Upper lobe of left lung (tissue), 6 donors: ENCODE data around the gene CRLF3. TPM values are rescaled to one million over a fixed set of nuclear protein-coding genes. Genes with fewer than 3 reads are reported as not detected.

Source experiments
- ATAC-seq, 2 donors: fragments of 200-7000 bp; cut with Tn5 transposase; one replicate each; pipeline ENCODE4 v1.9.1; 2022; ENCODE audit warnings: mild to moderate bottlenecking in 2 of 2, moderate library complexity in 2 of 2; ENCODE audit not compliant: low FRiP score in 2 of 2
- DNase-seq, 2 donors: peaks; one replicate each; pipeline ENCODE4 v3.0.0-alpha.2; 2019 to 2020
- H3K27ac ChIP-seq, 4 donors: fragments of 200-600 bp; sonication (generic); one replicate each; pipeline ENCODE4 v1.5.1; 2016 to 2019
- H3K27me3 ChIP-seq, 4 donors: fragments of 200-600 bp; sonication (generic); one replicate each; pipeline ENCODE4 v1.5.1; 2017 to 2019
- H3K36me3 ChIP-seq, 4 donors: fragments of 200-600 bp; sonication (generic); one replicate each; pipeline ENCODE4 v1.5.1; 2016 to 2019
- H3K4me1 ChIP-seq, 4 donors: fragments of 200-600 bp; sonication (generic); one replicate each; pipeline ENCODE4 v1.5.1; 2018 to 2019
- H3K4me3 ChIP-seq, 4 donors: fragments of 200-600 bp; sonication (generic); one replicate each; pipeline ENCODE4 v1.5.1; 2017 to 2019; ENCODE audit warnings: mild to moderate bottlenecking in 2 of 4, moderate library complexity in 1 of 4
- H3K9me3 ChIP-seq, 4 donors: fragments of 200-600 bp; sonication (generic); one replicate each; pipeline ENCODE4 v1.5.1; 2018 to 2019
- EP300 ChIP-seq, 4 donors: sonication (generic); formaldehyde crosslinking; IDR thresholded peaks; one replicate each; pipeline ENCODE4 v1.5.1; 2017; ENCODE audit warnings: antibody characterized with exemption in 4 of 4, control low read depth in 2 of 4
- POLR2A ChIP-seq, 4 donors: fragments of 450-650 bp; IDR thresholded peaks; one replicate each; pipeline ENCODE4 v1.5.1; 2016 to 2017; ENCODE audit warnings: antibody characterized with exemption in 4 of 4, mild to moderate bottlenecking in 2 of 4
- POLR2AphosphoS5 ChIP-seq, 2 donors: sonication (generic); formaldehyde crosslinking; IDR thresholded peaks; one replicate each; pipeline ENCODE4 v1.5.1; 2017; ENCODE audit warnings: antibody characterized with exemption in 2 of 2
- WGBS, 2 donors: methylation state at CpG; one replicate each; pipeline ENCODE4 v1.1.5; 2017 to 2018; 5-methylcytosine and 5-hydroxymethylcytosine counted together
- total RNA-seq, 6 donors: library from RNA; depleted of rRNA in 4 of 6; stranded (reverse); fragments of >200 nt in 4 of 6; gene quantifications; one replicate each; pipeline versions ENCODE4 v1.1.0 to v1.2.1, GENCODE V29; 2016 to 2021
- TF ChIP-seq, protein P1 (sequence below), 6 experiments: fragments of 450-650 bp in 4 of 6; fragments of 200-600 bp in 2 of 6; sonication (generic) in 2 of 6; IDR thresholded peaks; one replicate each; pipeline ENCODE4 v1.5.1; 2016 to 2019; ENCODE audit warnings: antibody characterized with exemption in 6 of 6
- donor health status: DM: no; HTN: no; CAD: no; lungs with moderate emphysema.
- donor health status: DM: no; HTN: yes; CAD: no; lungs with severe emphysema.

Gene CRLF3
- total RNA-seq, 6 donors from 2014 or later, result 8.1 to 26.4 (median 17.8) TPM

DNA sequence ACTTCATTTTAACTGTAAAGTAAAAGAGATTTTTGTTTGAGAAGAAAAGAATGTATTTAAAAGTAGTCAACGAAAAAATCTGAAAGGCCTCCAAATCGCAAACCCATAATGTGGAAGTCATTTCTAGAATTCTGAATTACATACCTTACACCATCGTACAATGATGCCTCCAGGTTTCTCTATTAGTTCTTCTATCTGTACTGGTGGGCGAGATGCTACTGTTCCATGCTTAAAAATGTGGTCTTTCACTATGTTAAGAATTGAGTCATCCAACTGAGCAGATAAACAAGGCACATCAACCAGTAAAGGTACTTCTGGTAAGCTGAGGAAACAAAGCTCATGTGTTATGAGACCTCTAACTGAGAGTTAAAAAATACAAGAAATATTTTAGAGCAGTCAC, 28.5 kb downstream of the CRLF3 start:
- peaks cover 11 to 92% (median 64%) of the 10 kb centered on the region in 4 donors for H3K36me3 ChIP-seq
- TF ChIP-seq POLR2A (IDR thresholded peaks at IDR 0.05) (no peak), EP300 (IDR thresholded peaks at IDR 0.05) (no peak)
- TF ChIP-seq, protein P1, sequence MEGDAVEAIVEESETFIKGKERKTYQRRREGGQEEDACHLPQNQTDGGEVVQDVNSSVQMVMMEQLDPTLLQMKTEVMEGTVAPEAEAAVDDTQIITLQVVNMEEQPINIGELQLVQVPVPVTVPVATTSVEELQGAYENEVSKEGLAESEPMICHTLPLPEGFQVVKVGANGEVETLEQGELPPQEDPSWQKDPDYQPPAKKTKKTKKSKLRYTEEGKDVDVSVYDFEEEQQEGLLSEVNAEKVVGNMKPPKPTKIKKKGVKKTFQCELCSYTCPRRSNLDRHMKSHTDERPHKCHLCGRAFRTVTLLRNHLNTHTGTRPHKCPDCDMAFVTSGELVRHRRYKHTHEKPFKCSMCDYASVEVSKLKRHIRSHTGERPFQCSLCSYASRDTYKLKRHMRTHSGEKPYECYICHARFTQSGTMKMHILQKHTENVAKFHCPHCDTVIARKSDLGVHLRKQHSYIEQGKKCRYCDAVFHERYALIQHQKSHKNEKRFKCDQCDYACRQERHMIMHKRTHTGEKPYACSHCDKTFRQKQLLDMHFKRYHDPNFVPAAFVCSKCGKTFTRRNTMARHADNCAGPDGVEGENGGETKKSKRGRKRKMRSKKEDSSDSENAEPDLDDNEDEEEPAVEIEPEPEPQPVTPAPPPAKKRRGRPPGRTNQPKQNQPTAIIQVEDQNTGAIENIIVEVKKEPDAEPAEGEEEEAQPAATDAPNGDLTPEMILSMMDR (IDR thresholded peaks at IDR 0.05), result no peak

DNA sequence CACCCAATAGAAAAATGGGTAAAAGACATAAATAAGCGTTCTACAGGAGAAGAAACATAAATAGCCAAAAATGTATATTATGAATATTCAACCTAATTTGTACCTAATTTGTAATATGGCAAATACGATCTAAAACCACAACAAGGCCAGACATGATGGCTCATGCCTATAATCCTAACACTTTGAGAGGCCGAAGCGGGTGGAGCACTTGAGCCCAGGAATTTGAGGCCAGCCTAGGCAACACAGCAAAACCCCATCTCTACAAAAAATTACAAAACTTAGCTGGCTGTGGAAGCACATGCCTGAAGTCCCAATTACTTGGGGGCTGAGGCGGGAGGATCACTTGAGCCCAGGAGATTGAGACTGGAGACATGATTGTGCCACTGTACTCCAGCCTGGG, 30.1 kb downstream of the CRLF3 start:
- no peaks in the 10 kb centered on the region for H3K27me3 ChIP-seq
- H3K4me3 ChIP-seq, result no peak overlapping the region
- no peaks in the 10 kb centered on the region for H3K4me1 ChIP-seq
- peaks cover 9 to 89% (median 57%) of the 10 kb centered on the region in 4 donors for H3K36me3 ChIP-seq
- H3K9me3 ChIP-seq, result no peaks in the 10 kb centered on the region
- no peak overlapping the region for H3K27ac ChIP-seq
- TF ChIP-seq, protein P1 (IDR thresholded peaks at IDR 0.05), result no peak
- TF ChIP-seq POLR2A (IDR thresholded peaks at IDR 0.05) (no peak), POLR2AphosphoS5 (IDR thresholded peaks at IDR 0.05) (no peak), EP300 (IDR thresholded peaks at IDR 0.05) (no peak)
- no peak for ATAC-seq
- no peak for DNase-seq
- 87 to 91% methylated on average over 5 of the region's 5 CpGs for WGBS, 2 donors

More for the DNA sequence above, 28.5 kb downstream of the CRLF3 start:
- Histone ChIP-seq H3K27ac (no peak overlapping the region), H3K27me3 (no peaks in the 10 kb centered on the region), H3K4me1 (no peaks in the 10 kb centered on the region), H3K9me3 (no peaks in the 10 kb centered on the region), H3K4me3 (no peak overlapping the region)
- WGBS, 2 donors, result 87 to 88% methylated on average over 4 of the region's 4 CpGs
- DNase-seq, result no peak
- ATAC-seq, result no peak

DNA sequence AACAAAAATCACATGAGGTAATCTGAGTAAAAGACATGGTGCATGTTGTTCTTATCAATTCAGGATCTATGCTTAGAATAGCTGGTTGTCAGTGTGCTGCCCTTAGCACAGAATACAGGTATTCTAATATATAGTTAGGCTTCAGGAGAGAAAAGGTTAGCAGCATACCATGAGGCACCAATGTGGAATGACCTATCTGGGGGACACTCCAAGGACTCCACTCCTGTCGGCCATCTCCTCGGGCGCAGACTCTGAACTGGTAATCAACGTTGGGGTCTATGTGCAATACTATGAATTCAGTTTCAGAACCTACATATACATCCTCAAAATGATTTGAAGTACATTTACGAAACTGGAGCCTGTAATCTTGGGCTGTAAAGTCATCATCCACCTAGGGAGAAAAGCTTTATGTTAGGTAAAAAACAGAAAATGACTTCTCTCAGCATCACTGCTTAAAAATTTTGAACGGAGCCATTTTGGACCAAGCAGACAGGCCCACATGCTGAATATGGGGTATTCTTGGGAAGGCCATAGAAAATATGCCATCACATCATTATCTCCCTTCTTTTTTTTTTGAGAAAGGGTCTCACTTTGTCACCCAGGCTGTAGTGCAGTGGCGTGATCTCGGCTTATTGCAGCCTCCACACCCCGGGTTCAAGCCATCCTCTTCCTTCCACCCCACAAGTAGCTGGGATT, 31.1 kb downstream of the CRLF3 start:
- peaks cover 9 to 87% (median 57%) of the 10 kb centered on the region in 4 donors for H3K36me3 ChIP-seq

DNA sequence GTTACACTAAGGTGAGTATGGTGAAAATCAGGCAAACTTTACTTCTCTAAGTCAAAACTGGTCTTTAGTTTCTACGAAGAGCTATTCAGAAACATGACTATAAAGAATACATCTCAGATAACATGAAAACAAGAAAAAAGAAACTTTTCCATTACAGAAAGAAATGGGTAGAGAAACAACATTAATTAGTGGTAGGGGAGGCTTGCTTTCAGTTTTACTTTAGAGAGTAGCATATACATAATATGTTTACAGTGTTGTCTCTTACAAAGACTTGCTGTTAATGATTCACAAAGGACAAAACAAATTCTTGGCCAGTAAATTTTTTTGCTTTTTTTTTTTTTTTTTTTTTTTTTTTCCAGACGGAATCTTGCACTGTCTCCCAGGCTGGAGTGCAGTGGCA, 34.2 kb downstream of the CRLF3 start:
- TF ChIP-seq POLR2AphosphoS5 (IDR thresholded peaks at IDR 0.05) (no peak), EP300 (IDR thresholded peaks at IDR 0.05) (no peak), POLR2A (IDR thresholded peaks at IDR 0.05) (no peak)
- TF ChIP-seq, protein P1 (IDR thresholded peaks at IDR 0.05), result no peak
- no peak for DNase-seq
- Histone ChIP-seq H3K27me3 (no peaks in the 10 kb centered on the region), H3K36me3 (peaks cover 8 to 89% (median 51%) of the 10 kb centered on the region in 4 donors), H3K4me1 (no peaks in the 10 kb centered on the region), H3K4me3 (no peak overlapping the region), H3K9me3 (no peaks in the 10 kb centered on the region), H3K27ac (peak overlapping the region in 2 of 4 donors; percentile 7 to 53)
- WGBS, 2 donors, result 60 to 79% methylated on average over 2 of the region's 2 CpGs
- no peak for ATAC-seq

More for the DNA sequence above, 31.1 kb downstream of the CRLF3 start:
- DNase-seq (no peak), ATAC-seq (no peak)
- no peak for TF ChIP-seq POLR2AphosphoS5 (IDR thresholded peaks at IDR 0.05)
- TF ChIP-seq, protein P1 (IDR thresholded peaks at IDR 0.05), result no peak
- TF ChIP-seq EP300 (IDR thresholded peaks at IDR 0.05), result no peak
- TF ChIP-seq POLR2A (IDR thresholded peaks at IDR 0.05), result no peak
- Histone ChIP-seq H3K27ac (no peak overlapping the region), H3K4me3 (no peak overlapping the region), H3K27me3 (no peaks in the 10 kb centered on the region), H3K9me3 (no peaks in the 10 kb centered on the region), H3K4me1 (no peaks in the 10 kb centered on the region)
- WGBS, 2 donors, result 92 to 93% methylated on average over 9 of the region's 9 CpGs

DNA sequence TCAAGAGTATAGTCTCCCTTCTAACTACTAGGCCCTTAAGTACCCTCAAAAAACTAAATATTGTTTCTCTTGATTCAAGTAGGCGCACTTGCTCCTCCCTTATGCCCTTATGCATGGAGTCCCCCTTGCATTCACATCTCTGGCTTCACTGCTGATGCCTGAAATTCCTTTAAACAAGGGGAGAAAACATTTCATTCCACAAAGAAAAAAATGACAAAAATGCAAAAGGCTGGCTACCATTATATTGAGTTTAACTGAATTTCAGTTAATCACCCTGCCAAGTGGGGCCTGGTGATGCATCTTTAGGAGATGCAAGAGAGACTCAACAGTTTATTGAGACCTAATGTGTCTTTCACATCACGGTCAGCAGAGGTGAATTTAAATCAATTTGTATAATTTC, 35.6 kb downstream of the CRLF3 start:
- no peak for ATAC-seq
- 87 to 92% methylated on average over 2 of the region's 2 CpGs for WGBS, 2 donors
- peaks cover 11 to 89% (median 51%) of the 10 kb centered on the region in 4 donors for H3K36me3 ChIP-seq

More for the DNA sequence above, 35.6 kb downstream of the CRLF3 start:
- Histone ChIP-seq H3K4me3 (no peak overlapping the region), H3K27me3 (no peaks in the 10 kb centered on the region), H3K4me1 (no peaks in the 10 kb centered on the region), H3K9me3 (no peaks in the 10 kb centered on the region), H3K27ac (no peak overlapping the region)
- DNase-seq, result no peak
- no peak for TF ChIP-seq POLR2AphosphoS5 (IDR thresholded peaks at IDR 0.05)
- TF ChIP-seq, protein P1 (IDR thresholded peaks at IDR 0.05), result no peak
- no peak for TF ChIP-seq EP300 (IDR thresholded peaks at IDR 0.05)
- no peak for TF ChIP-seq POLR2A (IDR thresholded peaks at IDR 0.05)
